ENCODE results near the gene GSTP1. TPM values are rescaled to one million over a fixed set of nuclear protein-coding genes. Genes with fewer than 3 reads are reported as not detected.
A peak's percentile ranks its signal among the peaks of the same experiment; 100 is the strongest.
"Not testable (repeated sequence)": the region's sequence is repeated elsewhere in the genome, so short reads cannot be mapped to it uniquely, and the experiment has no call there.

GSTP1 gene
- 2,691 and 2,979 TPM in 2 replicates for total RNA-seq (2014; rRNA removed; shearing (Covaris generic))

GRCh38 chr11:67583247-67584204 lies at the start of gene GSTP1:
GSTP1 (plus strand) TSS chr11:67583812; CDS start chr11:67583844, 32 bp downstream.
- H3K36me3 ChIP-seq (replicated peaks; ENCODE audit: control insufficient read depth, insufficient read depth, low read length): peaks cover 23% of the 10 kb centered on the region
- peak within 1 kb of the TSS; percentile 92 for H3K4me3 ChIP-seq (ENCODE audit: insufficient read depth, low read depth, low read length)
- H3K27me3 ChIP-seq (ENCODE audit: control insufficient read depth, insufficient read depth, low read length): no peaks in the 10 kb centered on the region
- DNase-seq: peak; percentile 96

- H3K27me3 ChIP-seq (ENCODE audit: control insufficient read depth, insufficient read depth, low read length): no peaks in the 10 kb centered on the region
- DNase-seq: no peak
- H3K36me3 ChIP-seq (replicated peaks; ENCODE audit: control insufficient read depth, insufficient read depth, low read length): no peaks in the 10 kb centered on the region
- H3K4me3 ChIP-seq (ENCODE audit: insufficient read depth, low read depth, low read length): no peak overlapping the region
Measured at GRCh38 chr11:67534070-67534679, 49.4 kb upstream of the GSTP1 start.

- no peak overlapping the region for H3K4me3 ChIP-seq (ENCODE audit: insufficient read depth, low read depth, low read length)
- H3K36me3 ChIP-seq (replicated peaks; ENCODE audit: control insufficient read depth, insufficient read depth, low read length): no peaks in the 10 kb centered on the region
- DNase-seq: no peak
- no peaks in the 10 kb centered on the region for H3K27me3 ChIP-seq (ENCODE audit: control insufficient read depth, insufficient read depth, low read length)
Measured at GRCh38 chr11:67535561-67535960, 48.1 kb upstream of the GSTP1 start.

- H3K4me3 ChIP-seq (ENCODE audit: insufficient read depth, low read depth, low read length): no peak overlapping the region
- no peaks in the 10 kb centered on the region for H3K36me3 ChIP-seq (replicated peaks; ENCODE audit: control insufficient read depth, insufficient read depth, low read length)
- H3K27me3 ChIP-seq (ENCODE audit: control insufficient read depth, insufficient read depth, low read length): no peaks in the 10 kb centered on the region
- no peak for DNase-seq
Measured at GRCh38 chr11:67538306-67538705, 45.3 kb upstream of the GSTP1 start.

GRCh38 chr11:67538823-67539505 lies 44.6 kb upstream of the GSTP1 start:
- Histone ChIP-seq H3K36me3 (replicated peaks; ENCODE audit: control insufficient read depth, insufficient read depth, low read length) (no peaks in the 10 kb centered on the region), H3K27me3 (ENCODE audit: control insufficient read depth, insufficient read depth, low read length) (no peaks in the 10 kb centered on the region), H3K4me3 (ENCODE audit: insufficient read depth, low read depth, low read length) (no peak overlapping the region)
- no peak for DNase-seq

GRCh38 chr11:67539550-67539949 lies 44.1 kb upstream of the GSTP1 start:
- no peak for DNase-seq
- Histone ChIP-seq H3K4me3 (ENCODE audit: insufficient read depth, low read depth, low read length) (no peak overlapping the region), H3K36me3 (replicated peaks; ENCODE audit: control insufficient read depth, insufficient read depth, low read length) (no peaks in the 10 kb centered on the region), H3K27me3 (ENCODE audit: control insufficient read depth, insufficient read depth, low read length) (no peaks in the 10 kb centered on the region)

GRCh38 chr11:67541198-67541597 lies 42.4 kb upstream of the GSTP1 start:
- H3K4me3 ChIP-seq (ENCODE audit: insufficient read depth, low read depth, low read length): no peak overlapping the region
- H3K27me3 ChIP-seq (ENCODE audit: control insufficient read depth, insufficient read depth, low read length): no peaks in the 10 kb centered on the region
- H3K36me3 ChIP-seq (replicated peaks; ENCODE audit: control insufficient read depth, insufficient read depth, low read length): no peaks in the 10 kb centered on the region
- peak; percentile 72 for DNase-seq

GRCh38 chr11:67542169-67542568 lies 41.4 kb upstream of the GSTP1 start:
- DNase-seq: no peak
- no peaks in the 10 kb centered on the region; the same call in 1 of the 2 replicates for H3K27me3 ChIP-seq (ENCODE audit: control insufficient read depth, insufficient read depth, low read length)

GRCh38 chr11:67542971-67543370 lies 40.6 kb upstream of the GSTP1 start:
- Histone ChIP-seq H3K4me3 (ENCODE audit: insufficient read depth, low read depth, low read length) (no peak overlapping the region), H3K36me3 (replicated peaks; ENCODE audit: control insufficient read depth, insufficient read depth, low read length) (no peaks in the 10 kb centered on the region), H3K27me3 (ENCODE audit: control insufficient read depth, insufficient read depth, low read length) (no peaks in the 10 kb centered on the region; the same call in 1 of the 2 replicates)
- DNase-seq: peak; percentile 69

More at GRCh38 chr11:67542169-67542568, 41.4 kb upstream of the GSTP1 start:
- Histone ChIP-seq H3K36me3 (replicated peaks; ENCODE audit: control insufficient read depth, insufficient read depth, low read length) (no peaks in the 10 kb centered on the region), H3K4me3 (ENCODE audit: insufficient read depth, low read depth, low read length) (no peak overlapping the region)

GRCh38 chr11:67543585-67543984 lies 40.0 kb upstream of the GSTP1 start:
- no peaks in the 10 kb centered on the region; the same call in 1 of the 2 replicates for H3K27me3 ChIP-seq (ENCODE audit: control insufficient read depth, insufficient read depth, low read length)
- DNase-seq: no peak
- no peak overlapping the region for H3K4me3 ChIP-seq (ENCODE audit: insufficient read depth, low read depth, low read length)
- H3K36me3 ChIP-seq (replicated peaks; ENCODE audit: control insufficient read depth, insufficient read depth, low read length): no peaks in the 10 kb centered on the region

- Histone ChIP-seq H3K4me3 (ENCODE audit: insufficient read depth, low read depth, low read length) (no peak overlapping the region), H3K36me3 (replicated peaks; ENCODE audit: control insufficient read depth, insufficient read depth, low read length) (no peaks in the 10 kb centered on the region), H3K27me3 (ENCODE audit: control insufficient read depth, insufficient read depth, low read length) (no peaks in the 10 kb centered on the region; the same call in 1 of the 2 replicates)
- DNase-seq: no peak
Measured at GRCh38 chr11:67544616-67545242, 38.9 kb upstream of the GSTP1 start.

GRCh38 chr11:67545280-67545679 lies 38.3 kb upstream of the GSTP1 start:
- peak; percentile 85 for DNase-seq
- Histone ChIP-seq H3K36me3 (replicated peaks; ENCODE audit: control insufficient read depth, insufficient read depth, low read length) (no peaks in the 10 kb centered on the region), H3K27me3 (ENCODE audit: control insufficient read depth, insufficient read depth, low read length) (no peaks in the 10 kb centered on the region; the same call in 1 of the 2 replicates), H3K4me3 (ENCODE audit: insufficient read depth, low read depth, low read length) (no peak overlapping the region)

- not testable (repeated sequence) for DNase-seq; H3K27me3 ChIP-seq (ENCODE audit: control insufficient read depth, insufficient read depth, low read length); H3K36me3 ChIP-seq (replicated peaks; ENCODE audit: control insufficient read depth, insufficient read depth, low read length); H3K4me3 ChIP-seq (ENCODE audit: insufficient read depth, low read depth, low read length)
Measured at GRCh38 chr11:67548112-67548511, 35.5 kb upstream of the GSTP1 start.

GRCh38 chr11:67548555-67549110 lies 35.0 kb upstream of the GSTP1 start:
- DNase-seq: no peak
- Histone ChIP-seq H3K27me3 (ENCODE audit: control insufficient read depth, insufficient read depth, low read length) (no peaks in the 10 kb centered on the region; the same call in 1 of the 2 replicates), H3K4me3 (ENCODE audit: insufficient read depth, low read depth, low read length) (no peak overlapping the region), H3K36me3 (replicated peaks; ENCODE audit: control insufficient read depth, insufficient read depth, low read length) (no peaks in the 10 kb centered on the region)

All from H7 (cell line).